ENCODE results near the gene ANAPC16.

- no peak for TF ChIP-seq CTCF (IDR thresholded peaks at IDR 0.05; ENCODE audit: insufficient read depth, low read length, poor library complexity, severe bottlenecking)
- TF ChIP-seq EZH2phosphoT487 (conservative IDR thresholded peaks at IDR 0.05; ENCODE audit: low read length), result no peak
Measured at GRCh38 chr10:72170263-72170662, 45.5 kb upstream of the ANAPC16 start.

Data from SU-DHL-6 (cell line).